ENCODE data around the gene GOPC. TPM values are rescaled to one million over a fixed set of nuclear protein-coding genes. Genes with fewer than 3 reads are reported as not detected.

The GOPC gene
- total RNA-seq, 3 donors from 2014 or later: 25.6 to 36.6 (median 29.5) TPM

DNA sequence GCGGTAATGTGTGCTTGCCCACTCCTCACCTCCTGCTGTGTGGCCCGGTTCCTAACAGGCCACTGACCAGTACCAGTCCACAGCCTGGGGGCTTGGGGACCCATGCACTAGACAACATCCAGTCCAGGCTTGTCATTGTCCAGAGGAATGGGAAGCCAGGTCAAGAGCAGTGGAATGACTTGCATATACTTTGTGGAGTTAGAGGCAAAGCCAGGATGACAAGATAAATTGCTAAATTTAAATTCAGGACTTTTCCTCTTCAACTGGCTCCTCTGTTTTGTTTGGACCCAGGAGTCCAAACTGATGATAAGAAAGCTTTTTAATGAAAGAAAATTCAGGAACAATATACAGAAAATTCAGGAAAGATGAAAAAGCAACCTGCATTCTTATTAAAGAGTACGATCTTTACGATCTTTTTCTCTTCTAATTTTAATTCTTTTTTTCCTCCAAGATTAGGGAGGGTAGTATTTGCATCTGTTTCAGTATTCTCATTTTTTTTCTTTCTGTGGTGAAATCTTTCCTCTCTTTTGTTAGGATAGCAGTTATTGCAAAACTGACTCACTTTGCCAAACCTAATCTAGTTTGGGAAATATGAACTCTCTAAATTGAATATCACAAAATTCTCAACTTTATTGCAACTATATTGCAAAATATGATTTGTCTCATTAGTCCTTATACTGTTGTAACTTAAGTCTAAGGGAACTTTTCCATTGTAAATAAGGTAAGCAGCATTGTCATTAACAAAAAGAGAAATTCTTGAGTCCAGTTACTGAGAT, 71.7 kb downstream of the GOPC start:
- DNase-seq (ENCODE audit: low spot score in 2 of 2): no peak
- Histone ChIP-seq H3K27me3 (no peaks in the 10 kb centered on the region), H3K4me3 (no peak overlapping the region), H3K9me3 (no peaks in the 10 kb centered on the region), H3K4me1 (no peaks in the 10 kb centered on the region), H3K27ac (no peak overlapping the region), H3K36me3 (no peaks in the 10 kb centered on the region)
- TF ChIP-seq POLR2AphosphoS5 (IDR thresholded peaks at IDR 0.05) (no peak), POLR2A (IDR thresholded peaks at IDR 0.05) (no peak)
- TF ChIP-seq, protein P1, sequence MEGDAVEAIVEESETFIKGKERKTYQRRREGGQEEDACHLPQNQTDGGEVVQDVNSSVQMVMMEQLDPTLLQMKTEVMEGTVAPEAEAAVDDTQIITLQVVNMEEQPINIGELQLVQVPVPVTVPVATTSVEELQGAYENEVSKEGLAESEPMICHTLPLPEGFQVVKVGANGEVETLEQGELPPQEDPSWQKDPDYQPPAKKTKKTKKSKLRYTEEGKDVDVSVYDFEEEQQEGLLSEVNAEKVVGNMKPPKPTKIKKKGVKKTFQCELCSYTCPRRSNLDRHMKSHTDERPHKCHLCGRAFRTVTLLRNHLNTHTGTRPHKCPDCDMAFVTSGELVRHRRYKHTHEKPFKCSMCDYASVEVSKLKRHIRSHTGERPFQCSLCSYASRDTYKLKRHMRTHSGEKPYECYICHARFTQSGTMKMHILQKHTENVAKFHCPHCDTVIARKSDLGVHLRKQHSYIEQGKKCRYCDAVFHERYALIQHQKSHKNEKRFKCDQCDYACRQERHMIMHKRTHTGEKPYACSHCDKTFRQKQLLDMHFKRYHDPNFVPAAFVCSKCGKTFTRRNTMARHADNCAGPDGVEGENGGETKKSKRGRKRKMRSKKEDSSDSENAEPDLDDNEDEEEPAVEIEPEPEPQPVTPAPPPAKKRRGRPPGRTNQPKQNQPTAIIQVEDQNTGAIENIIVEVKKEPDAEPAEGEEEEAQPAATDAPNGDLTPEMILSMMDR (IDR thresholded peaks at IDR 0.05): no peak
- intact Hi-C loops (cut with DNase I; ENCODE audit: low total_unique reads): no loop called here

DNA sequence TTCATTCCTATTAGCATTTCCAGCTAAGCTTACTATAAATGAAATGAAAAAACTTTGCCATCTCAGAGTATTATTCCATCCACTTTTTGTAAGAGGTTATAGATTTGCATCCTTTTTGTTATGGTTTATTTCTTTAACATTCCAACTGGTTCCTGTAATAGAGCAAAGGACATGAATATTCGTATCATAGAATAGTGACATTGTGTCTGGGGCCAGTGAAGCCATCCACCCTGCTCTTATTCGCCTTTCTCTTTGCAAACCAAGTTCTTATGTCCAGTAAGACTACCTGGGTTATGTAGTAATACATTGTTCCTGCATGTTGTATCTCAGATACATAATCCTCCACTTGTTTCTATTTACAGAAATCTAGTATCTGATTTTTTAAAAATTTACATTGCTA, 76.7 kb downstream of the GOPC start:
- H3K9me3 ChIP-seq: no peaks in the 10 kb centered on the region
- no peaks in the 10 kb centered on the region for H3K36me3 ChIP-seq
- intact Hi-C loops (cut with DNase I; ENCODE audit: low total_unique reads): no loop called here
- H3K27me3 ChIP-seq: no peaks in the 10 kb centered on the region
- no peaks in the 10 kb centered on the region for H3K4me1 ChIP-seq
- H3K4me3 ChIP-seq: no peak overlapping the region
- no peak overlapping the region for H3K27ac ChIP-seq
- DNase-seq (ENCODE audit: low spot score in 2 of 2): no peak
- TF ChIP-seq POLR2A (IDR thresholded peaks at IDR 0.05) (no peak), POLR2AphosphoS5 (IDR thresholded peaks at IDR 0.05) (no peak)
- TF ChIP-seq, protein P1 (IDR thresholded peaks at IDR 0.05): no peak

DNA sequence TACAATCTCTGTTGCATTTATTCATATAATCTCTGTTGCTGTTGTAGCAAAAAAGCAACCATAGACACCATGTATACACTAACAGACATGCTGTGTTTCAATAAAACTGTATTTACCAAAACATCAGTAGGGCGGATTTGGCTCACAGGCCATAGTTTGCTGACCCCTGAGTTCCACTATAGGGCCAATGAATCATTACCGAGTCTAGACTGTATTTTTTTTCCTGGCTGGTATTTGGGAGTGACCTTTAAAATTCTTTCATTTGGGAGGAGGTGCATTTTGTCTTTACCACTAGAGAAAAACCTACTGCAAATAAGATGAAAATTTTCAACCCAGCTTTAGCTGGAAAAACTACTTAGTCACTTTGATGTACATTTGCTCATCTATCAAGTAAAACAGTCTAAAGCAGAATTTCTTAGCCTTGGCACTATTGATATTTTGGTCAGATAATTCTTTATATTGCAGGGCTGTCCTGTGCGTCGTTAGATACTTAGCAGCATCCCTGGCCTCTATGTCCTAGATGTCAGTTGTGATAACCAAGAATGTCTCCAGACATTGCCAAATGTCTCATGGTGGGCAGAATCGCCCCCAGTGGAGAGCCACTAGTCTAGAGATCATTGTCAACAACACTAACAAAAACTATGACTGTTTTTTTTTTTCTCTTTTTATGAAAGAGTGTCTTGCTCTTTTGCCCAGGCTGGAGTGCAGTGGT, 80.4 kb downstream of the GOPC start:
- intact Hi-C loops (cut with DNase I; ENCODE audit: low total_unique reads): no loop called here
- Histone ChIP-seq H3K27ac (no peak overlapping the region), H3K4me1 (no peaks in the 10 kb centered on the region), H3K36me3 (no peaks in the 10 kb centered on the region), H3K4me3 (no peak overlapping the region), H3K9me3 (no peaks in the 10 kb centered on the region), H3K27me3 (no peaks in the 10 kb centered on the region)
- no peak for DNase-seq (ENCODE audit: low spot score in 2 of 2)
- TF ChIP-seq POLR2A (IDR thresholded peaks at IDR 0.05) (no peak), POLR2AphosphoS5 (IDR thresholded peaks at IDR 0.05) (no peak)
- TF ChIP-seq, protein P1 (IDR thresholded peaks at IDR 0.05): no peak

DNA sequence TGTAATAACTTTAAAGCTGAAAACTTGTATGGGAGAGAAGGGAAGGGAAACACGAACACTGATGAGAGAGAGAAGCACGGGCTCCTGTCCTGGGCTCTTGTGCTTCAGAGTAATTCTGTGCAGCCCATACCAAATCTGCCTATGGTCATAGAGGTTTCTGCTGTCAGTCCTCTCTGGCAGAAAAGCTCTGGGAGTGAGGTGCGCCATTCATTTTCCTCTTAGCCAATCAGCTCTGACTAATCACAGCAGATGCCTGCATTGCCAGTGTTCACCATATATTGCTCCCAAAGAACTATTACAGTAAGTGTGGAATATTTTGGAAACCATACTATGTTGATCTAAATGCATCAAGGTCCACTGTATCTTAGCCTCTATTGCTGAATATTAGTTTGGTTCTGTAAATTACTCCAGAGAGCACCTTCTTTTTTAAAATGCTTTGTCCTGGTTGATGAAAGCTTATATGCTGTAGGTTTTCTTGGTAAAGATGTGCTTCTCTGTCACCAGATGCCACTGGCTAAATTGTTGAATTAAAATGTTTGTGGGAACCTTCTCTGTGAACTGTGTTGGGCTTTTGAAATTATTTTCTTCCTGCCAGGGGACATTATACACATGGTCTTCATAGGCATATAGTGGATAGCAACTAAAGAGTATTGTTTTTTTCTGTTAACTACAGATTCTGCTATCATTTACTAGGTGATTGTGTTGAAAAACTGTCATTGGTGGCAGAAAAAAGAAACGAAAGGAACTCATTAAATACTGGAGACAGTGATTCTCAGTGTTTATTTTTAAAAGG, 81.5 kb downstream of the GOPC start:
- Histone ChIP-seq H3K4me1 (no peaks in the 10 kb centered on the region), H3K4me3 (no peak overlapping the region), H3K36me3 (no peaks in the 10 kb centered on the region), H3K9me3 (no peaks in the 10 kb centered on the region), H3K27ac (no peak overlapping the region), H3K27me3 (no peaks in the 10 kb centered on the region)
- intact Hi-C loops (cut with DNase I; ENCODE audit: low total_unique reads): no loop called here
- no peak for DNase-seq (ENCODE audit: low spot score in 2 of 2)
- TF ChIP-seq POLR2A (IDR thresholded peaks at IDR 0.05) (no peak), POLR2AphosphoS5 (IDR thresholded peaks at IDR 0.05) (no peak)
- TF ChIP-seq, protein P1 (IDR thresholded peaks at IDR 0.05): no peak

Measured in breast epithelium (tissue), 4 donors.